GM18499 (cell line): ENCODE data around the gene TPSB2.
"Not testable (repeated sequence)": the region's sequence is repeated elsewhere in the genome, so short reads cannot be mapped to it uniquely, and the experiment has no call there.

Source experiments
- ATAC-seq: cut with Tn5 transposase; IDR thresholded peaks from one replicate; pipeline ENCODE4 v1.9.1; 2021; ENCODE audit warnings: moderate number of reproducible peaks; ENCODE audit not compliant: insufficient read depth, unreplicated experiment

Gene TPSB2

GRCh38 chr16:1209081-1209480 is 20.9 kb downstream of the TPSB2 start:
- ATAC-seq: no peak

- ATAC-seq: no peak
These were observed 21.6 kb downstream of the TPSB2 start for GRCh38 chr16:1208239-1208830.

DNA sequence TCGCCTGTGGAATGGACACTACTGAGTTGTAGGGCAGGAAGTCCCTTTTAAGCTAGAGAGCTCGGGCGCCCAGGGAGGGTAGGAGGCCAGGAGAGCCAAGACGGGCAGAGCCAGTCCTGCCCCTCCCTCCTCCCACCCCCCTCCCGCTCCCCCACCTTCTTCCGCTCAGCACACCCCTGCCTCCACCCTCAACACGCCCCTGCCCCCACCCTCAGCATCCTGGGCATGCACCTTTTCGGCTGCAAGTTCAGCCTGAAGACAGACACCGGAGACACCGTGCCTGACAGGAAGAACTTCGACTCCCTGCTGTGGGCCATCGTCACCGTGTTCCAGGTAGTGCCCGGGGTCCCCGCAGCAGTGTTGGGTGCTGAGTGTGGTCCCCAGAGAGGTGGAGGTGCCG is 23.2 kb downstream of the TPSB2 start:
- ATAC-seq: no peak

DNA sequence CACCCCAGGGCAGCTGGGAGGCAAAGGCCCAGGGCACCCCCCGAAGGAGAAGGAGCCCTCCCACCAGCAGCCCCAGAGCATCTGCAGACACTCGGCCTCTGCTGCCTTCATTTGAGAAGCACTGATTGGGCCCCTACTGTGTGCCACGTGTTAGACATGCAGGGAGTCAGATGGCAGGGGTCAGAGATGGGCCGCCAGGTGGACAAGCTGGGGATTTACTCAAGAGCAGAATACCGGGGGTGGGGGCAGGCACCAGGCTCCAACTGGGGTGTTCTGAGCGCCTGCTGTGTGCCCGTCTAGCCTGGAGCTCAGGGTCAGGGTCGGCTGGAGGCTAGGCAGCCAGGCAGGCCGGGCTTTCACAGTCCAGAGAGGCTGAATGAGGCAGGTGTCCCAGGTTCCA is 23.7 kb downstream of the TPSB2 start:
- ATAC-seq: no peak

GRCh38 chr16:1204933-1205332 is 25.1 kb downstream of the TPSB2 start:
- ATAC-seq: no peak

GRCh38 chr16:1202274-1202673 is 27.7 kb downstream of the TPSB2 start:
- no peak for ATAC-seq

GRCh38 chr16:1201444-1201843 is 28.5 kb downstream of the TPSB2 start:
- ATAC-seq: no peak

DNA sequence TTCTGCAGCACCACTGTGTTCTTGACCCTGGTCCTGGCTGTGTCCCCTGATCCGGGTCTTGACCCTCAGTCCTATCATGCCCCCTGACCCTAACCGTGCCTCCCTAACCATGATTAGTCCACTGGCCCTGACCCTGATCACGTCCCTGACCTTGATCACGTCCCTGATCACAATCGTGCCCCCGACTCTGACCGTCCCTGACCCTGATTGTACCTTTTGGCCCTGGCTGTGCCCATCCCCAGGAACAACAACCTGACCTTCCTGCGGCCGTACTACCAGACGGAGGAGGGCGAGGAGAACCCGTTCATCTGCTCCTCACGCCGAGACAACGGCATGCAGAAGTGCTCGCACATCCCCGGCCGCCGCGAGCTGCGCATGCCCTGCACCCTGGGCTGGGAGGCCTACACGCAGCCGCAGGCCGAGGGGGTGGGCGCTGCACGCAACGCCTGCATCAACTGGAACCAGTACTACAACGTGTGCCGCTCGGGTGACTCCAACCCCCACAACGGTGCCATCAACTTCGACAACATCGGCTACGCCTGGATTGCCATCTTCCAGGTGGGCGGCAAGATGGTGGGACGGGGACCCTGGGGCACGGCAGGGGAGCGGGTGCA is 29.9 kb downstream of the TPSB2 start:
- no peak for ATAC-seq

DNA sequence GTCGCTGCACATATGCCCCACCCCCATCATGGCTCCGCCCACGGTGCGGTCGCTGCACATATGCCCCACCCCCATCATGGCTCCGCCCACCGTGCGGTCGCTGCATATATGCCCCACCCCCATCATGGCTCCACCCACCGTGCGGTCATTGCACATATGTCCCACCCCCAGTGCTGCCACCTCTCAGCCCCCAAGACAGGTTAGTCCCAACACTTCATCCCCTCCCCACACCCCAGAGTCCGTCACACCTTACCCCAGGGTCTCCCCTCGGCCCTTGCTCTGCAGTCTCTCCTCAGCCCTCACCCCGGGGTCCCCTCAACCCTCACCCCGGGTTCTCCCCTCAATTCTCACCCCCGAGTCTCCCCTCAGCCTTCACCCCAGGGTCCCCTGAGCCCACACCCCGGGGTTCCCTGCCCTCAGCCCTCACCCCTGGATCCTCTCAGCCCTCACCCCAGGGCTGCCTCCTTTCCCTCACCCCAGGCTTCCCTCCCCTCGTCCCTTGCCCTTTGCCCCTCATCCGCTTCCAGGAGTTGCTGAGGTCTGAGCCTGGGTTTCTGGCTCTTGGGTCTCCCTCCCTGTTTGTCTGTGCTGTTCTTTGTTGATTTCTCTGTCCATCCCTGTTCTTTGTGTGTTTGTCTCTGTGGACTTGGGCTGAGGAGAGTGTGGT is 30.5 kb downstream of the TPSB2 start:
- no peak for ATAC-seq

- ATAC-seq: not testable (repeated sequence)
These were observed 31.2 kb downstream of the TPSB2 start for GRCh38 chr16:1198671-1199346.

DNA sequence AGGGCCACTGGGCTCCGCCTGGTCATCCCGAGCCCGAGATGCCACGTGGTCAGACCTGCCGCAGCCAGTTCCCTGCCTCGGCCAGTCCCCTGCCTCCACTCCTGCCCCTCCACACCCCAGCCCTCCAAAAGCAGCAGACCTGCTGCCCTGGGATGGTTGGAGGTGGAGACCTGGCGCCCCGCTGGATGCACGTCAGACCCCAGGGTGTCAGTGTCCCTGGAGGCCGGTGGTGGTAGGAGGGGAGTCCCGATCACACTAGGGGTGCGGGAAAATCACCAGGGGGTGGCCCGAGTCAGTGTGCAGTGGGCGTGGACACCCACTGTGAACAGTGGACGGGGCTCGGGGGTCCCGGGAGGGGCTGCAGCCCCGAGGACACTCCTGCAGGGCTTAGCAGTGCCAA is 31.8 kb downstream of the TPSB2 start:
- ATAC-seq: no peak

DNA sequence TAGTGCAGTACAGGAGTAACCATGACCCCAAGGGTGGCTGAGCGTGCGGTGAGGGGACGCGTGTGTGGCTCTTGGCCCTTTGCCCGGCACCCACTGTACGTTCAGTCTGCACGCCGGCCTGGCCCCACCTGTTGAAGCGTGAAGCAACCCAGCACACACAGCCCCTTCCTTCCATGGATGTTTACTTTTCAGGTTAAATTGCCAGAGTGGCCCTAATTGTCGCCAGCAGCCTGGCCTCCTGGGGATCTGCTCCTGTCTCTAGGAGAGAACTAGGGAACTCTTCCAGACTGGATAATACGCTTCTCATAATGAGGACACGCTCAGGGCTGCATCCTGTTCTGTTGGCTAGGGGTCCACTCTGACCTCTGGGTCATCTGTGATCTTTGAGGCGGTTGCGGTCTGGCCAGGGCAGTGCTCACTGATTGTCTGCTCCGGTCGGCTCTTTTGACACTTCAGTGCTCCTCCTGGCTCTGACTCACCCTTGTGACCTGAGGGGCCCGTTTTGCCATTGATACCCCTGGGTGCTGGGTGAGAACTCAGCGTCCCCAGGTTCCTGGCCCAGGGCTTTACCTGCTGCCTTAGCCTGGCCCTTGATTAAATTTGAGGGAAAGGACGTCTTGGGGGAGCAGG is 32.6 kb downstream of the TPSB2 start:
- no peak for ATAC-seq

DNA sequence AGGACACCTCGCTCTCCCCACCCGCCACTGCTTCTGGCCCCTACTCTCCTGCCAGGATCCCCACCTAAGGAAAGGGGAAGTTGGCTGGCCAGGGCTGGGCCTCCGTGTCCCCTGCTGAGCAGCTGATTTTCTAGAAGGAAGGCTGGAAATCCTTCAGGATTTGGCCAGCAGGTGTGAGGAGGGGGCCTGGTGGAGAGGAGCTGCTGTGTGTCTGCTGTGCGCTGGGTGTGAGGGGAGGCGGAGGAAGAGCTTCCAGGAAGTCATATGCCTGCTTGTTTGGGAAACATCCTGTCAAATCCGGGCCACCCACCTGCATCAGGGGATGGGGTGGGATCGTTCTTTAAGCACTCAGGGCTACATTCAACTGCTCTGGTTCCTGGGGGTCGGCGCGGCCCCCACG is 33.5 kb downstream of the TPSB2 start:
- no peak for ATAC-seq

GRCh38 chr16:1195393-1195666 is 34.7 kb downstream of the TPSB2 start:
- no peak for ATAC-seq

- ATAC-seq: no peak
These were observed 35.2 kb downstream of the TPSB2 start for GRCh38 chr16:1194665-1195392.

- no peak for ATAC-seq
These were observed 36.0 kb downstream of the TPSB2 start for GRCh38 chr16:1193825-1194581.

GRCh38 chr16:1193143-1193824 is 36.7 kb downstream of the TPSB2 start:
- no peak for ATAC-seq

DNA sequence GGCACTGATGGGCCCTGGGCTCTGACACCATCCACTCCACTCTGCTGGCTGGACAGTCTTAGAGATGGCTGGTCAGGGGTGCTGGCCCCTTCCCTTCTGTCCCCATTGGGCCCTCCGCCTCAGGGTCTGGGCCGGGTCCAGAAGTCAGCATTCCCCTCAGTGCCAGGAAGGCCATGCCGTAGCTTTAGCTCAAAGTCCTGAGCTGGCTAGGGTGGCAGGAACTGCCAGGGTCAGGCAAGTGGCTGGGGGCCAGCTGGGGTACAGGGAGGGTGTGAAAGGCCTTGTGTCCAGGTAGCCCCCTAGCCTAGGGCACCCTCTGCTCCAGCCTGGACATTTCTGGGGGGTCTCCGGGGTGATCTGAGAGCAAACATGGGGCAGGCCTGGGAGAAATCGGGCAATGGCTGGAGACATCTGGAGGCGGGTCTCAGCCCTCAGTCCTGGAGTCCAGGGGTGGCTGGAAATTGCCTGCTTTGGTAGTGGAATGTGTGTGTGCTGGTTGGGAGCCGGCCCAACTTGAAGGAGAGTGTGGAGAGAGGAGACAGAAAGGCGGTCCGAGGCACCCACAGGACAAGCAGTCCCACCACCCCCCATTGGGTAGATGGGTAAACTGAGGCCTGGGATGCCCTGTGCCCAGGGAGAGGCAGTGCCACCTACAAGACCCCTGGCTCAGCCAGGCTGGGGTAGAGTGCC is 37.5 kb downstream of the TPSB2 start:
- no peak for ATAC-seq

DNA sequence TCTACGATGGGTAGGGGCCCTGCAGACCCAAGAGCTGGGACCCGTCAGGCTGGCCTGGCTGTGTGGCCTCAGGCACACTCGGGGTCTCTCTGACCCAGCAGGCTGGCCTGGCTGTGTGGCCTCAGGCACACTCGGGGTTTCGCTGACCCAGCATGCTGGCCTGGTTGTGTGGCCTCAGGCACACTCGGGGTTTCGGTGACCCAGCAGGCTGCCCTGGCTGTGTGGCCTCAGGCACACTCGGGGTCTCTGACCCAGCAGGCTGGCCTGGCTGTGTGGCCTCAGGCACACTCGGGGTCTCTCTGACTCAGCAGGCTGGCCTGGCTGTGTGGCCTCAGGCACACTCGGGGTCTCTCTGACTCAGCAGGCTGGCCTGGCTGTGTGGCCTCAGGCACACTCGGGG is 39.2 kb downstream of the TPSB2 start:
- not testable (repeated sequence) for ATAC-seq
